Hepatocyte (in vitro differentiated cells): ENCODE results near the gene TUBAL3.

Experiments used
- CTCF ChIP-seq: fragments of 200-600 bp; sonication (generic); IDR thresholded peaks from 2 replicates; pipeline ENCODE4 v1.5.1; 2016; ENCODE audit warnings: antibody characterized with exemption, mild to moderate bottlenecking; ENCODE audit not compliant: poor library complexity
- EZH2 ChIP-seq: fragments of 200-600 bp; sonication (generic); IDR thresholded peaks from 2 replicates; pipeline ENCODE4 v1.6.1; 2016; ENCODE audit warnings: antibody characterized with exemption, mild to moderate bottlenecking, borderline replicate concordance

- TF ChIP-seq CTCF (no peak), EZH2 (no peak)
Observed at GRCh38 chr10:5373307-5373706, 31.3 kb downstream of the TUBAL3 start.
